Heart left ventricle (tissue), 16 donors: ENCODE data around the gene SKAP2. TPM values are rescaled to one million over a fixed set of nuclear protein-coding genes. Genes with fewer than 3 reads are reported as not detected.

Source experiments
- ATAC-seq, 4 donors: fragments of 200-7000 bp; cut with Tn5 transposase; one replicate each; pipeline ENCODE4 v1.9.1; 2020 to 2022; ENCODE audit warnings: moderate library complexity in 4 of 4, mild to moderate bottlenecking in 3 of 4, moderate number of reproducible peaks in 1 of 4
- DNase-seq, 5 donors: peaks; one replicate each; pipeline ENCODE4 v3.0.0-alpha.2; 2020
- H3K27ac ChIP-seq, 12 donors: fragments of 200-600 bp; sonication (generic) in 4 of 12; one replicate each; pipeline versions ENCODE4 v1.5.0 to v1.8.0; 2016 to 2022; ENCODE audit warnings: mild to moderate bottlenecking in 2 of 12
- H3K27me3 ChIP-seq, 9 donors: fragments of 200-600 bp; sonication (generic) in 2 of 9; one replicate each; pipeline versions ENCODE4 v1.5.1 to v1.8.0; 2016 to 2022; ENCODE audit warnings: mild to moderate bottlenecking in 3 of 9
- H3K36me3 ChIP-seq, 9 donors: fragments of 200-600 bp; sonication (generic) in 2 of 9; one replicate each; pipeline versions ENCODE4 v1.5.0 to v1.8.0; 2018 to 2022; ENCODE audit warnings: mild to moderate bottlenecking in 2 of 9
- H3K4me1 ChIP-seq, 12 donors: fragments of 200-600 bp; sonication (generic) in 4 of 12; one replicate each; pipeline versions ENCODE4 v1.5.0 to v1.8.0; 2016 to 2022; ENCODE audit warnings: mild to moderate bottlenecking in 3 of 12
- H3K4me3 ChIP-seq, 12 donors: fragments of 200-600 bp; sonication (generic) in 4 of 12; one replicate each; pipeline versions ENCODE4 v1.5.0 to v1.8.0; 2017 to 2022; ENCODE audit warnings: mild to moderate bottlenecking in 9 of 12, moderate library complexity in 4 of 12
- H3K9me3 ChIP-seq, 12 donors: fragments of 200-600 bp; sonication (generic) in 4 of 12; one replicate each; pipeline versions ENCODE4 v1.5.0 to v1.8.0; 2016 to 2022; ENCODE audit warnings: mild to moderate bottlenecking in 1 of 12
- POLR2A ChIP-seq, 2 donors: fragments of 450-650 bp; IDR thresholded peaks; one replicate each; pipeline ENCODE4 v1.6.1; 2017; ENCODE audit warnings: antibody characterized with exemption in 2 of 2, mild to moderate bottlenecking in 2 of 2, moderate library complexity in 2 of 2
- WGBS, 4 donors: extraction: QIAGEN DNeasy Blood & Tissue Kit in 2 of 4; methylation state at CpG; one replicate each; pipeline versions ENCODE4 v1.1.5 to v1.1.7; 2013 to 2018; 5-methylcytosine and 5-hydroxymethylcytosine counted together
- intact Hi-C, 10 donors: fragments of 100-400 bp; cut with DNase I; formaldehyde crosslinking; loops; one replicate each; pipeline versions ENCODE4 v1.11.1 to v1.14.2; 2022
- polyA plus RNA-seq, 2 donors: library from polyadenylated mRNA; stranded (reverse); fragments of 200-250 nt; gene quantifications; one replicate each; pipeline ENCODE4 v1.2.3, GENCODE V29; 2013
- total RNA-seq, 9 donors: library from RNA; depleted of rRNA in 2 of 9; stranded (reverse); fragments of >200 nt in 2 of 9; fragmentation: NEBNext Ultra II Directional in 3 of 9; extraction: Animal tissue kit (Norgen Biotek cat#: 25700) in 3 of 9; gene quantifications; one replicate each; pipeline versions ENCODE4 v1.1.0 to v1.2.4, GENCODE V29; 2016 to 2023
- TF ChIP-seq, protein P1 (sequence below), 12 donors: fragments of 200-600 bp; sonication (generic) in 4 of 12; IDR thresholded peaks; one replicate each; pipeline versions ENCODE4 v1.5.0 to v1.8.0; 2018 to 2022; ENCODE audit warnings: antibody characterized with exemption in 12 of 12, mild to moderate bottlenecking in 5 of 12
- donor health status: ischemic (EF 13 %, LVEDD 7.1; RV severe dilation, severe dysfunction).
- donor health status: healthy with polysubstance abuse.
- donor health status: DM: no; HTN: yes; CAD: no.
- donor health status: DM: no; HTN: no; CAD: no.
- donor health status: ischemic (EF 25% LVEDD 6.9; RV normal size, moderate dysfunction).
- donor health status: ischemic (EF 25% LVEDD 5.7; RV mildly dilated, moderate dysfunction).
- donor health status: healthy.
- donor health status: DM: yes; HTN: yes; CAD: no.
- donor health status: ischemic (EF 35%, LVEDD 5.7; RV mildly dilated, moderate dysfunction).
- donor health status: nonischemic (EF 11% LVEDD 7.7; RV severe dilation, severe dysfunction).
- donor health status: DM: yes; HTN: yes; CAD: no.
- donor health status: PGD.
- donor health status: ischemic (EF 29% LVEDD 5.4; RV normal size, mild dysfunction).
- donor health status: nonischemic (EF 23%, LVEDD 6.1; RV moderate dilation, normal function).

SKAP2 gene
- total and polyA plus RNA-seq, 11 donors = 0.99 to 17.3 (median 3.6) TPM

DNA sequence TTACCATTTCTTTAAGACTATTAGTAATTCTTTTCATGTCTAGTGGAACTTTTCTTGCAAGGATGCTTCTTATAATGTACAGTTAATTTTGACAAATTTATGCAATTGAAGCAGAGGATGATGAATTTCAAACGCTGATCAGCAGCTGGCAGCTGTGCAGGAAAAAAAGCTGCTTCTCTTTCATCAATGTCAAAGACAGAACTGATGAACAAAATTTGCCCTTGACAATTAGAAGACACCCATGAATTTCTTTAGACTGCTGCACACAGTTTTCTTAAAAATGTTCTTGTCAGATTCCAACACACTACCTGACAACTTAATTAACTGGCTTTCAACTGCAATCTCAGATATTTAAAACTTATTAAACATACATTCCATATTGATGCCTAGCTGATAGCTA lies 138.3 kb downstream of the SKAP2 start:
- ATAC-seq (no peak), DNase-seq (no peak)
- no peak for TF ChIP-seq POLR2A (IDR thresholded peaks at IDR 0.05)
- Histone ChIP-seq H3K4me3 (no peak overlapping the region), H3K36me3 (peaks cover 0 to 8% (median 0%) of the 10 kb centered on the region in 9 donors), H3K27ac (no peak overlapping the region), H3K4me1 (peaks cover 0 to 22% (median 0%) of the 10 kb centered on the region in 12 donors), H3K9me3 (no peaks in the 10 kb centered on the region), H3K27me3 (peaks cover 0 to 17% (median 0%) of the 10 kb centered on the region in 9 donors)
- 53 to 75% (median 61%) methylated on average over 1 of the region's 1 CpG for WGBS, 4 donors
- intact Hi-C loops = no loop called here

DNA sequence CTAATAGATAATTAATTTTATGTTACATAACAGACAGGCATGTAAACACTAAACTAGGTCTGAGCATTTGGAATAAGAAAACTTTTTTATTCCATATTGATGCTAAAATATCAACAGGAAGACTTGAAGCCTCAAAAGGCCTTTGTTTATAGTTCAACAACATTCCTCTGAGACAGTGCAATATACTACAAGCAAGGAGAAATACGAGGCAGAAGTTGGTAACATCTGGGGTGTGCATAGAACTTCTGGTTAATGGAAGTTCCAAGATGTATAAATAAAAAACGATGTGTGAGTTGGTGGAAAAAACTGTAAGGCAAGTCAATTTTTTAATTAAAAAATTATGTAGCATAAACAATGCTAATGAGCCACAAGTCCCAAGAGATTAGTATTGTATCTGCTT lies 139.6 kb downstream of the SKAP2 start:
- TF ChIP-seq, protein P1, sequence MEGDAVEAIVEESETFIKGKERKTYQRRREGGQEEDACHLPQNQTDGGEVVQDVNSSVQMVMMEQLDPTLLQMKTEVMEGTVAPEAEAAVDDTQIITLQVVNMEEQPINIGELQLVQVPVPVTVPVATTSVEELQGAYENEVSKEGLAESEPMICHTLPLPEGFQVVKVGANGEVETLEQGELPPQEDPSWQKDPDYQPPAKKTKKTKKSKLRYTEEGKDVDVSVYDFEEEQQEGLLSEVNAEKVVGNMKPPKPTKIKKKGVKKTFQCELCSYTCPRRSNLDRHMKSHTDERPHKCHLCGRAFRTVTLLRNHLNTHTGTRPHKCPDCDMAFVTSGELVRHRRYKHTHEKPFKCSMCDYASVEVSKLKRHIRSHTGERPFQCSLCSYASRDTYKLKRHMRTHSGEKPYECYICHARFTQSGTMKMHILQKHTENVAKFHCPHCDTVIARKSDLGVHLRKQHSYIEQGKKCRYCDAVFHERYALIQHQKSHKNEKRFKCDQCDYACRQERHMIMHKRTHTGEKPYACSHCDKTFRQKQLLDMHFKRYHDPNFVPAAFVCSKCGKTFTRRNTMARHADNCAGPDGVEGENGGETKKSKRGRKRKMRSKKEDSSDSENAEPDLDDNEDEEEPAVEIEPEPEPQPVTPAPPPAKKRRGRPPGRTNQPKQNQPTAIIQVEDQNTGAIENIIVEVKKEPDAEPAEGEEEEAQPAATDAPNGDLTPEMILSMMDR (IDR thresholded peaks at IDR 0.05) = no peak
- no peak for TF ChIP-seq POLR2A (IDR thresholded peaks at IDR 0.05)
- WGBS, 4 donors = 37 to 73% (median 48%) methylated on average over 2 of the region's 2 CpGs

DNA sequence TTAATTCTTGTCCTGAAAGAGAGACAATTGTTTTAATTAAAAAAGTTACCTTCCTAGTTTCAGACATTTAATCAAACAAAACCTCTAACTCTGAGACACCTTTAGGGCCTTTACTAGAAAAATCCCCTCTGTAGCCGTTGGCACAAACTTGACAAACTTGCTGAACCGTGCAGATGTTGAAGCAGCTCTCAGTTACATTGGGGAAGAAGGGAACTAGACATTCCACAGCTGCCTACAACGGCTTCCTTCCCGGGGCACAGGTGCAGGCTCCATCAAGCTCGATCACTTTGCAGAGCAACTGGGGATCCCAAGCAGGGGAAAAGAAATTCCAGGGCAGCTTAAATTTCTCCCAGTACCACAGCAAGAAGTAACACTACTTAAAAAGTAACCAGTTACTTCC lies 141.3 kb downstream of the SKAP2 start:
- intact Hi-C loops = no loop called here
- Histone ChIP-seq H3K4me1 (peaks cover 0 to under 1% (median 0%) of the 10 kb centered on the region in 12 donors), H3K27me3 (peaks cover 0 to 17% (median 0%) of the 10 kb centered on the region in 9 donors), H3K27ac (no peak overlapping the region), H3K4me3 (no peak overlapping the region), H3K9me3 (no peaks in the 10 kb centered on the region), H3K36me3 (peaks cover 0 to 8% (median 0%) of the 10 kb centered on the region in 9 donors)
- no peak for ATAC-seq
- no peak for TF ChIP-seq POLR2A (IDR thresholded peaks at IDR 0.05)
- TF ChIP-seq, protein P1 (IDR thresholded peaks at IDR 0.05) = no peak
- WGBS, 4 donors = 28 to 48% (median 40%) methylated on average over 5 of the region's 5 CpGs
- no peak for DNase-seq

More for the DNA sequence above, 139.6 kb downstream of the SKAP2 start:
- DNase-seq (no peak), ATAC-seq (no peak)
- Histone ChIP-seq H3K4me3 (no peak overlapping the region), H3K4me1 (peaks cover 0 to 17% (median 0%) of the 10 kb centered on the region in 12 donors), H3K9me3 (no peaks in the 10 kb centered on the region), H3K27me3 (peaks cover 0 to 17% (median 0%) of the 10 kb centered on the region in 9 donors), H3K36me3 (peaks cover 0 to 8% (median 0%) of the 10 kb centered on the region in 9 donors), H3K27ac (no peak overlapping the region)
- intact Hi-C loops = no loop called here

DNA sequence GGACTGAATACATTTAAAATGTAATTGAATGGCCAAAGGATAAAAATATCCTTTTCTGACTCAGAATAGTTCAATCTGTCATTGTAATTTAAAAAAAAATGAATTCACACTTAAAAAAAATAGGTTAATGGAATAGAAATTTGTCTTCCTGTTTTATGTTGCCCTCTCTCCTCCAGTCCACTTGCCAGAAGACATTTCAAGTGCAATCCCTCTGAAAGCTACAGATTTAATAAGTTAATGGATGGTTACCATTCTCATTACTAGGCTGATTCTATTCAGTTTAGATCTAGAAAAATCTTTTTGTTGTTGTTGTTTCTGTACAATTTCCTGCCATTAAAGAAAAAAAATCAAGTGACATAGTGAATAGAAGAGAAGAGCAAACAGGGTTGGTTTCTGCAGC lies 142.9 kb downstream of the SKAP2 start:
- Histone ChIP-seq H3K4me1 (no peaks in the 10 kb centered on the region), H3K27ac (no peak overlapping the region), H3K4me3 (no peak overlapping the region), H3K9me3 (no peaks in the 10 kb centered on the region), H3K27me3 (peaks cover 0 to 17% (median 0%) of the 10 kb centered on the region in 9 donors), H3K36me3 (peaks cover 0 to 8% (median 0%) of the 10 kb centered on the region in 9 donors)
- no peak for ATAC-seq
- no peak for DNase-seq
- intact Hi-C loops = no loop called here
- TF ChIP-seq, protein P1 (IDR thresholded peaks at IDR 0.05) = no peak
- TF ChIP-seq POLR2A (IDR thresholded peaks at IDR 0.05) = no peak

DNA sequence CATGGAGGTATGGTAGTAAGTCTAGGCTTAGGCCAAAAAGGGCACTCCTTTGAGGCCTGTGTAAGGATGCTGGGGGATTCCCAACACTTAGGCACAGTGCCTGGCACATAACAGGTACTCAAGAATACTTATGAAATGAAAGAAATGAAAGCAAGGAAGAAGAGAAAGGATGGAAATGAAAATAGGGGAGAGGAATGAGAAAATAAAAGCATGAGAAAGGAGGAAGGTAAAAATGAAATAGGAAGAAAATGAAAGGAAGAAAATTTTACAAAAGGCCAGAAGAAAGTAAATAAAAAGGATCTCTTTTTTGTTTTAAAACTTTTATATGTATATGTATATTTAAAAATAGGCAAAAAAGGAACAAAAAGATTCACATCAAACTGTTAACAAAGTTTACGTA lies 146.3 kb downstream of the SKAP2 start:
- H3K9me3 ChIP-seq = no peaks in the 10 kb centered on the region
- no peaks in the 10 kb centered on the region for H3K4me1 ChIP-seq
- H3K4me3 ChIP-seq = no peak overlapping the region
- ATAC-seq (no peak), DNase-seq (no peak)
- intact Hi-C loops = no loop called here
- no peak overlapping the region for H3K27ac ChIP-seq
- peaks cover 0 to 13% (median 0%) of the 10 kb centered on the region in 9 donors for H3K27me3 ChIP-seq
- WGBS, 4 donors = 91 to 96% (median 93%) methylated on average over 1 of the region's 1 CpG
- H3K36me3 ChIP-seq = no peaks in the 10 kb centered on the region
- TF ChIP-seq, protein P1 (IDR thresholded peaks at IDR 0.05) = no peak
- TF ChIP-seq POLR2A (IDR thresholded peaks at IDR 0.05) = no peak
